Gastroesophageal sphincter (tissue), 2 donors: ENCODE results near the gene TRIM38.

Source experiments
- EP300 ChIP-seq: sonication (generic); formaldehyde crosslinking; IDR thresholded peaks from one replicate; pipeline ENCODE4 v1.6.1; 2017; ENCODE audit warnings: antibody characterized with exemption, mild to moderate bottlenecking
- POLR2AphosphoS5 ChIP-seq: sonication (generic); formaldehyde crosslinking; IDR thresholded peaks from one replicate; pipeline ENCODE4 v1.6.1; 2017; ENCODE audit warnings: antibody characterized with exemption

GRCh38 chr6:26017632-26017966 is 55.0 kb downstream of the TRIM38 start:
- TF ChIP-seq EP300 (no peak), POLR2AphosphoS5 (peak; percentile 61)
